Cardiac septum (tissue), 1 donor: Measurements from ENCODE around the gene NFILZ. TPM values are rescaled to one million over a fixed set of nuclear protein-coding genes. Genes with fewer than 3 reads are reported as not detected.
A peak's percentile ranks its signal among the peaks of the same experiment; 100 is the strongest.

ENCODE experiments used
- DNase-seq: peaks from one replicate; pipeline ENCODE4 v3.0.0-alpha.2; 2020; ENCODE audit warnings: low spot score
- intact Hi-C: fragments of 100-400 bp; cut with DNase I; formaldehyde crosslinking; loops from one replicate; pipeline ENCODE4 v1.14.0; 2022
- long read RNA-seq: library from polyadenylated mRNA; unstranded; transcript quantifications from one replicate; pipeline ENCODE4 v2.0.0, GENCODE V29; 2021
- total RNA-seq: library from RNA; stranded (reverse); fragmentation: NEBNext Ultra II Directional; extraction: Animal tissue kit (Norgen Biotek cat#: 25700); gene quantifications from one replicate; pipeline ENCODE4 v1.2.1, GENCODE V29; 2021
- donor health status: DM: no; HTN: no; CAD: no.

Gene NFILZ
- total RNA-seq, result not detected
- long read RNA-seq, result 0 reads

- intact Hi-C loops, result no loop called here
- DNase-seq, result no peak
Measured at GRCh38 chr19:8629996-8630683, at the start of gene NFILZ. TSS of gene NFILZ (plus strand) at chr19:8630633. CDS start at chr19:8676766, 46,133 bp downstream.

GRCh38 chr19:8580710-8581281 lies 49.6 kb upstream of the NFILZ start:
- DNase-seq, result peak; percentile 93
- intact Hi-C loops, result no loop called here

- no peak for DNase-seq
- intact Hi-C loops, result no loop called here
Measured at GRCh38 chr19:8584965-8585893, 45.2 kb upstream of the NFILZ start.

GRCh38 chr19:8585894-8586750 lies 44.3 kb upstream of the NFILZ start:
- intact Hi-C loops, result no loop called here
- DNase-seq, result peak; percentile 89

- intact Hi-C loops, result no loop called here
- DNase-seq, result no peak
Measured at GRCh38 chr19:8589177-8589714, 41.2 kb upstream of the NFILZ start.

GRCh38 chr19:8592231-8593009 lies 38.0 kb upstream of the NFILZ start:
- peak; percentile 96 for DNase-seq
- intact Hi-C loops, result no loop called here

GRCh38 chr19:8593931-8594330 lies 36.5 kb upstream of the NFILZ start:
- no peak for DNase-seq
- intact Hi-C loops, result no loop called here

- intact Hi-C loops, result no loop called here
- DNase-seq, result no peak
Measured at GRCh38 chr19:8595651-8596050, 34.8 kb upstream of the NFILZ start.

- DNase-seq, result no peak
- intact Hi-C loops, result no loop called here
Measured at GRCh38 chr19:8596168-8596567, 34.3 kb upstream of the NFILZ start.

GRCh38 chr19:8600064-8600463 lies 30.4 kb upstream of the NFILZ start:
- intact Hi-C loops, result no loop called here
- no peak for DNase-seq

GRCh38 chr19:8600816-8601215 lies 29.6 kb upstream of the NFILZ start:
- DNase-seq, result no peak
- intact Hi-C loops, result no loop called here

GRCh38 chr19:8601796-8602195 lies 28.6 kb upstream of the NFILZ start:
- intact Hi-C loops, result no loop called here
- DNase-seq, result no peak

- no peak for DNase-seq
- intact Hi-C loops, result no loop called here
Measured at GRCh38 chr19:8605514-8605913, 24.9 kb upstream of the NFILZ start.

- DNase-seq, result no peak
- intact Hi-C loops, result no loop called here
Measured at GRCh38 chr19:8607386-8607785, 23.0 kb upstream of the NFILZ start.

GRCh38 chr19:8608941-8609278 lies 21.5 kb upstream of the NFILZ start:
- no peak for DNase-seq
- intact Hi-C loops, result no loop called here

- peak; percentile 86 for DNase-seq
- intact Hi-C loops, result no loop called here
Measured at GRCh38 chr19:8609279-8610040, 21.0 kb upstream of the NFILZ start.

- DNase-seq, result no peak
- intact Hi-C loops, result no loop called here
Measured at GRCh38 chr19:8610041-8610935, 20.1 kb upstream of the NFILZ start, which contains the start of gene ADAMTS10. TSS of gene ADAMTS10 (minus strand) at chr19:8610715. CDS start at chr19:8605710, 5,005 bp downstream.
